HEK293T (cell line): ENCODE results near the gene LRMDA.

Source experiments
- CTCF ChIA-PET: fragments of 350-600 bp; formaldehyde crosslinking; extraction: SDS; loops from one replicate; lab custom pipeline; 2021; ENCODE audit warnings: antibody characterized with exemption, inconsistent platforms; lab: Yijun Ruan, JAX
- POLR2A ChIA-PET: fragments of 350-600 bp; formaldehyde crosslinking; extraction: SDS; loops from one replicate; lab custom pipeline; 2020; ENCODE audit warnings: antibody characterized with exemption, inconsistent platforms; lab: Yijun Ruan, JAX
- DNase-seq: peaks from one replicate; pipeline ENCODE4 v3.0.0; 2012; ENCODE audit warnings: mixed read lengths; ENCODE audit errors: extremely low spot score
- ARNT ChIP-seq: fragments of 450-650 bp; IDR thresholded peaks from 2 replicates; pipeline ENCODE4 v1.6.1; 2017; ENCODE audit warnings: mild to moderate bottlenecking
- BHLHE40 ChIP-seq: fragments of 450-650 bp; IDR thresholded peaks from 2 replicates; pipeline ENCODE4 v1.6.1; 2016; ENCODE audit warnings: mild to moderate bottlenecking, moderate library complexity, borderline replicate concordance
- CTBP1 ChIP-seq: fragments of 450-650 bp; IDR thresholded peaks from 2 replicates; pipeline ENCODE4 v1.6.1; 2016; ENCODE audit warnings: borderline replicate concordance
- ELF4 ChIP-seq: fragments of 450-650 bp; IDR thresholded peaks from 2 replicates; pipeline ENCODE4 v1.6.1; 2017; ENCODE audit warnings: antibody characterized with exemption
- FOXA1 ChIP-seq: fragments of 450-650 bp; IDR thresholded peaks from 2 replicates; pipeline ENCODE4 v1.6.1; 2016; ENCODE audit warnings: mild to moderate bottlenecking
- FOXK2 ChIP-seq: fragments of 450-650 bp; IDR thresholded peaks from 2 replicates; pipeline ENCODE4 v1.6.1; 2016; ENCODE audit warnings: mild to moderate bottlenecking
- FOXM1 ChIP-seq: fragments of 450-650 bp; IDR thresholded peaks from 2 replicates; pipeline ENCODE4 v1.6.1; 2017; ENCODE audit warnings: mild to moderate bottlenecking, borderline replicate concordance
- HDGF ChIP-seq: fragments of 450-650 bp; IDR thresholded peaks from 2 replicates; pipeline ENCODE4 v1.6.1; 2017; ENCODE audit warnings: antibody characterized with exemption, borderline replicate concordance
- L3MBTL2 ChIP-seq: fragments of 450-650 bp; conservative IDR thresholded peaks from 2 replicates; pipeline ENCODE4 v1.6.1; 2016; ENCODE audit warnings: mild to moderate bottlenecking
- LEF1 ChIP-seq: fragments of 450-650 bp; IDR thresholded peaks from 2 replicates; pipeline ENCODE4 v1.6.1; 2017; ENCODE audit warnings: mild to moderate bottlenecking, borderline replicate concordance
- NFRKB ChIP-seq: fragments of 450-650 bp; IDR thresholded peaks from 2 replicates; pipeline ENCODE4 v1.6.1; 2016; ENCODE audit warnings: mild to moderate bottlenecking, moderate library complexity
- SP1 ChIP-seq: fragments of 450-650 bp; IDR thresholded peaks from 2 replicates; pipeline ENCODE4 v1.6.1; 2017
- SUZ12 ChIP-seq: fragments of 450-650 bp; IDR thresholded peaks from 2 replicates; pipeline ENCODE4 v1.6.1; 2016; ENCODE audit warnings: mild to moderate bottlenecking
- TARDBP ChIP-seq: fragments of 450-650 bp; IDR thresholded peaks from 2 replicates; pipeline ENCODE4 v1.6.1; 2016
- ZNF384 ChIP-seq: fragments of 450-650 bp; IDR thresholded peaks from 2 replicates; pipeline ENCODE4 v1.6.1; 2016
- TF ChIP-seq, protein P1 (sequence below): fragments of 450-650 bp; IDR thresholded peaks from 2 replicates; pipeline ENCODE4 v1.6.1; 2016

Gene LRMDA

DNA sequence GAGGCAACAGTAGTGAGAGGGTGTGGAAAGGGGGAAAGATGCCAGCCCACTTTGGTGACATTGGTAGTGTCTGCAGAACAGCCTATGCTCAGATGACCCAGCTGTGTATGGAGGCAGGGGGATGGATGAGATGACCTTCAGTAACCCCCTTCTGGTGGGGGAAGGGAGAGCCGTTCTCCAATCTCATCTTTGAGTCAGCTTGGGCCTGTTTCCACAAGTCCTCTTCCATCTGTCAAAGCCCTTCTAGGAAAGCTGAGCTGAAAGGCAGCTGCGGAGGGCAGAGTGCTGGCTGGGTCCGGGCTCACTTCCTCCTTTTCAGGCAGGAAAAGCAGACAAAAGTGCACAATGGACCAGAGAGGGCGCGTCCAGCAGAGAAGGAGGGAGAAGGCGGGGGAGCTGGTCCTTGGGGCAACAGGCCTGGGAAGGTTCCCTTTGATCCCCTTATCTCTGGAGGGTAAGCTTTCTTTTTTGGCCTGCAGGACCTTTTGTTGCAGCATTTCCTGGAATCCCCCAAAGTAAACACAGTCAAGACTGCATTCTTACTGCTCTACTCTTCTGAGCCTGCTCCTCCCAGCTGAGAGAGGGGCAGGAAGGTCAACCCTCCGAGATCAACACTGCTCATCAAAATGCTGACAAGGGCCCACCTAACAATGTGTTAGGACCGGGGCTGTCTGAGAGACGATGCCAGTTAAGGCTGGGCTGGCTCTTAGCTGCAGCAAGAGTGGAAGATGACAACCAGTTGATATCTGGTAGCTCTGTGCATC lies 1.2 kb upstream of the LRMDA start:
- DNase-seq = no peak
- POLR2A ChIA-PET = interaction anchor here (1.0 to 2.7 kb wide), 5 partner anchors 12 to 78 kb away, joined by 3 to 11 read pairs (median 5); partner anchors contain the start of gene ZNF503
- CTCF ChIA-PET = interaction anchor here (0.6 kb wide), 1 partner anchor 73 kb away, joined by 3 read pairs; no protein-coding TSS in a partner anchor
- TF ChIP-seq SUZ12 (no peak), TARDBP (no peak), BHLHE40 (no peak), SP1 (no peak), FOXA1 (no peak)

- DNase-seq = no peak
- POLR2A ChIA-PET = interaction anchor here (1.7 kb wide), 1 partner anchor 22 kb away, joined by 5 read pairs; no protein-coding TSS in a partner anchor
- TF ChIP-seq ELF4 = no peak
- no peak for TF ChIP-seq CTBP1
- no peak for TF ChIP-seq TARDBP
- CTCF ChIA-PET = no interaction called here
Observed at GRCh38 chr10:75432176-75432575, 752 bp downstream of the LRMDA start.

GRCh38 chr10:75432763-75433162 lies 1.3 kb downstream of the LRMDA start:
- CTCF ChIA-PET = no interaction called here
- TF ChIP-seq SP1 = no peak
- DNase-seq = no peak
- POLR2A ChIA-PET = interaction anchor here (1.7 to 1.8 kb wide), 2 partner anchors 9 to 23 kb away, joined by 4 to 5 read pairs; no protein-coding TSS in a partner anchor

- no peak for DNase-seq
- POLR2A ChIA-PET = interaction anchor here (1.7 to 1.8 kb wide), 2 partner anchors 10 to 23 kb away, joined by 4 to 5 read pairs; no protein-coding TSS in a partner anchor
- CTCF ChIA-PET = no interaction called here
- TF ChIP-seq SP1 (no peak), ZNF384 (no peak), FOXM1 (no peak), ARNT (no peak), NFRKB (no peak)
- TF ChIP-seq, protein P1, sequence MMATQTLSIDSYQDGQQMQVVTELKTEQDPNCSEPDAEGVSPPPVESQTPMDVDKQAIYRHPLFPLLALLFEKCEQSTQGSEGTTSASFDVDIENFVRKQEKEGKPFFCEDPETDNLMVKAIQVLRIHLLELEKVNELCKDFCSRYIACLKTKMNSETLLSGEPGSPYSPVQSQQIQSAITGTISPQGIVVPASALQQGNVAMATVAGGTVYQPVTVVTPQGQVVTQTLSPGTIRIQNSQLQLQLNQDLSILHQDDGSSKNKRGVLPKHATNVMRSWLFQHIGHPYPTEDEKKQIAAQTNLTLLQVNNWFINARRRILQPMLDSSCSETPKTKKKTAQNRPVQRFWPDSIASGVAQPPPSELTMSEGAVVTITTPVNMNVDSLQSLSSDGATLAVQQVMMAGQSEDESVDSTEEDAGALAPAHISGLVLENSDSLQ = no peak
Observed at GRCh38 chr10:75433216-75433615, 1.8 kb downstream of the LRMDA start.

GRCh38 chr10:75434291-75434690 lies 2.9 kb downstream of the LRMDA start:
- ChIA-PET CTCF (interaction anchor here (0.6 to 1.5 kb wide), 2 partner anchors 64 to 74 kb away, joined by 3 to 5 read pairs; no protein-coding TSS in a partner anchor), POLR2A (interaction anchor here (0.8 to 1.8 kb wide), 5 partner anchors 11 to 77 kb away, joined by 3 to 4 read pairs (median 3); no protein-coding TSS in a partner anchor)
- TF ChIP-seq ARNT (no peak), CTBP1 (no peak)
- DNase-seq = no peak

DNA sequence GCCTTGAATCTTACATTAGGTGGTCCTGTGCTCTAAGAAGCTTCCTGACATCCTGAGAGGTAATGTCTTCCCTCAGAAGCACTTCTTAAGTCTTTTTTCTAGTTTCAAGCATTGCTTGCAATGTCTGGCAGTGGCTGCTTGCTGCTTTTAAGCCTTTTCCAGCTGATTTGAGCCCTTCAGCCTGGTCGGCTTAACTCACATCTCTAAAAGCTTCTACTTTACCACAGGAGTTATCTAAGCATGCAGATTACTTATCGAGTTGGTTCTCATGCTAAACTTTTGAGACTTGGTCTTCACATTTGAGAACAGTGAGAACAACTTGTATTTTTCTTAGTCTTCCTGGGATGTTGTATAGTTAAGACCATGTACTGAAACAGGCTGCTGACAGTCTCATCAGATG lies 3.9 kb downstream of the LRMDA start:
- no peak for DNase-seq
- POLR2A ChIA-PET = interaction anchor here (1.1 kb wide), 1 partner anchor 13 kb away, joined by 3 read pairs; no protein-coding TSS in a partner anchor
- CTCF ChIA-PET = interaction anchor here (1.4 kb wide), 1 partner anchor 14 kb away, joined by 5 read pairs; no protein-coding TSS in a partner anchor
- TF ChIP-seq ELF4 = no peak
- no peak for TF ChIP-seq CTBP1
- TF ChIP-seq L3MBTL2 = no peak
- TF ChIP-seq FOXK2 = no peak
- TF ChIP-seq ARNT = no peak

GRCh38 chr10:75436896-75437295 lies 5.5 kb downstream of the LRMDA start:
- DNase-seq = no peak
- TF ChIP-seq SUZ12 (no peak), L3MBTL2 (no peak), ZNF384 (no peak), TARDBP (no peak), NFRKB (no peak), HDGF (no peak), ELF4 (no peak), ARNT (no peak), SP1 (no peak), FOXM1 (no peak), BHLHE40 (no peak), LEF1 (no peak), FOXK2 (no peak)
- TF ChIP-seq, protein P1 = no peak
- CTCF ChIA-PET = no interaction called here
- POLR2A ChIA-PET = interaction anchor here (0.8 to 1.2 kb wide), 3 partner anchors 8 to 140 kb away, joined by 3 to 4 read pairs (median 4); partner anchors contain the start of gene ZNF503
